HG02571 (cell line): ENCODE measurements around the gene GSTM4.
"Not testable (repeated sequence)": the region's sequence is repeated elsewhere in the genome, so short reads cannot be mapped to it uniquely, and the experiment has no call there.

ENCODE experiments used
- ATAC-seq: cut with Tn5 transposase; IDR thresholded peaks from one replicate; pipeline ENCODE4 v1.9.1; 2021; ENCODE audit warnings: mild to moderate bottlenecking, moderate library complexity; ENCODE audit not compliant: unreplicated experiment

GSTM4 gene

DNA sequence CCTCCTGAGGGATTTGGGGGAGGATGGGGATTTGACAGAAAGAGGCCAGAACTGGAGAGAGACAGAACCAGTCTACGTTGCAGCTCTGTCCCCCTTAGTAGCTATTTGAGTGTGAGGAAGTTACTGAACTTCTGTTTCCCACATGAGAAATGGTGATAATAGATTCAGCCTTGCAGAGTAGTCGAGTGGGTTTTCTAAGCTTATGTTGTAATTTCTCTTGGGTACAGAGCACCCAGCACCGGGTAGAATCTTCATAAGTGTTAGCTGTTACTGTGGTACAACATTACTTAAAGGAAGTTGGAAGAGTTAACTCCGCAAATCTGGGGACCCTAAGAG is 4.8 kb downstream of the GSTM4 start:
- not testable (repeated sequence) for ATAC-seq

DNA sequence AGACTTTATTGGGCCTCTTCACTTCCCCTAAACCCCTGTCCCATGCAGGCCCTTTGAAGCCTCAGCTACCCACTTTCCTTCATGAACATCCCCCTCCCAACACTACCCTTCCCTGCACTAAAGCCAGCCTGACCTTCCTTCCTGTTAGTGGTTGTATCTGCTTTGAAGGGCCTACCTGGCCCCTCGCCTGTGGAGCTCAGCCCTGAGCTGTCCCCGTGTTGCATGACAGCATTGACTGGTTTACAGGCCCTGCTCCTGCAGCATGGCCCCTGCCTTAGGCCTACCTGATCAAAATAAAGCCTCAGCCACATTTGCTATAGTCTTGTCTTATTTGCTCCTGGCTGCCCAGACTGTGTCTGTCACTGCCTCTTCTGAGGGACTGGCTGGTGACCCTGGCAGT is 5.5 kb downstream of the GSTM4 start:
- ATAC-seq: no peak

- ATAC-seq: no peak
Measured at GRCh38 chr1:109664671-109665070, 8.8 kb downstream of the GSTM4 start.

DNA sequence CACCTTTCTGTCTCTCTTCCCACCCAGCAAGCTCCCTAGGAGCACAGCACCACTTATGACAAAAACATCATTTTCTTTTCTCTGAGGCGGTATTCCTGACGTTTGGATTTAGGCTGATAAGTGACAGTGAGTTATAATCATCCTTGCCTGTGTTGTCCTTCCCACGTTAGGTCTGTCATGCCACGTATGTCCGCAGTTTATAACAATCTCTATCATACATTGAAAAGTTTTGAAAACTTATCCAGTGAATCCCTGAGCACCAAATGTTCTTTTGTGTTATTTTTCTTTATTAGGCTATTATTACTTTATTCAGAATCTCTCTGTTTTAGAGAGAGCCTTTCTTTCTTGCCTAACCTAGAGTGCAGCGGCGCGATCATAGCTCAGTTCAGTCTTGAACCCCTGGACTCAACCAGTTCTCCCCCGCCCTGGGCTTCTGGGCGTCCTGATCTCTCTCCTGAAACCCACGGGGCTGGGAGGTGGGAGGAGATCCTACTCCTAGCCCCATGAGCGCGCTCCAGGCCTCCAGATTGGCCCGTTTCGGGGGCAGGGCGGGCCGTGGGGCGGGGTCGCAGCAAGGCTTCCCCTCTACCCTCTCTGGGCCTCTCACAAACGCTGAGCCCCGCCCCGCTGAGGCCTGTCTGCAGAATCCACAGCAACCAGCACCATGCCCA is 11.7 kb downstream of the GSTM4 start, which contains the start of gene GSTM2:
Gene GSTM2 (plus strand): TSS at position 606 of the 671 bp plus-strand sequence. CDS start 59 bp downstream, at position 665.
- ATAC-seq: peak; percentile 92

DNA sequence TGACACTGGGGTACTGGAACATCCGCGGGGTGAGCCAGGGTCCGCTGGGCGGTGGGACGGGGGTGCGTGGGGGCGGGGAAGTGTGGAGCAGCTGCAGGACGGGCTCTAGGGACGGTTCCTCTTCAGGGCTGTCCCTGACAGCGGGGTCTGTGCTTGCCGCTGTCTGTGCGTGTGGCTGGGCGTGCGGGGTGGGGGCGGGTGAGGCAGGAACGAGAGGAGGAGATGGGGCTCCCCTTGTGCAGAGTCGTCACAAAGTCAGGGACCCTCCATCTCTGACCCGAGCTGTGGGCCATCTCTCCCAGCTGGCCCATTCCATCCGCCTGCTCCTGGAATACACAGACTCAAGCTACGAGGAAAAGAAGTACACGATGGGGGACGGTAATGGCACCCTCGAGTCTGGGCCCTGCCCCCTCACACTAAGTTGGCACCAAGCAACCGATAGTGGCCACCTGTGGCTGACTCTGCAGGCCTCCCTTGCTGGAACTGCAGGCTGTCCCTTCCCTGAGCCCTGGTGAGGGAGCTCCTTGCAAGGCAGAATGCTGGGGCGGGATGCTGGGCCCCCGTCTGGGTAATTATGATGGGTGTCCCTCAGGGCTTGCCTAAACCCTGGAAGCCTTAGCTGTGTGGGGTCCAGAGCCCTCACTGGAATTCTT is 12.3 kb downstream of the GSTM4 start:
- no peak for ATAC-seq

DNA sequence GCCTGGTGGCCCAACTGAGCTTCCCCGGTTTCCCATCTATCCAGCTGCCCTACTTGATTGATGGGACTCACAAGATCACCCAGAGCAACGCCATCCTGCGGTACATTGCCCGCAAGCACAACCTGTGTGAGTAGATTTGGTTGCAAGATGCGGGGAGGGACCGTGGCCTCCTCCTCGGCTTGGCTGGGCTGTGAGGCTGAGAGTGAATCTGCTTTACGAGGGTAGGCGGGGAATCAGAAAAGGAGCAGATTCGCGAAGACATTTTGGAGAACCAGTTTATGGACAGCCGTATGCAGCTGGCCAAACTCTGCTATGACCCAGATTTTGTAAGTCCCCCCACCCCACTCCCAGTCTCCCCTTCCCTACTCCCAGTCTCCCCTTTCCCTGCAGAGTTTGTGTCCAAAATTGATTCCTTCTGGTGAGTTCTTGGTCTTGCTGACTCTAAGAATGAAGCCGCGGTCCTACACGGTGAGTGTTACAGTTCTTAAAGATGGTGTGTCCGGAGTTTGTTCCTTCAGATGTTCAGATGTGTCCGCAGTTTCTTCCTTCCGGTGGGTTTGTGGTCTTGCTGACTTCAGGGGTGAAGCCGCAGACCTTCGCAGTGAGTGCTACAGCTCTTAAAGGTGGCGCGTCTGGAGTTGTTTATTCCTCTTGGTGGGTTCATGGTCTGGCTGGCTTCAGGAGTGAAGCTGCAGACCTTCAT is 13.5 kb downstream of the GSTM4 start:
- no peak for ATAC-seq

- ATAC-seq: not testable (repeated sequence)
Measured at GRCh38 chr1:109669949-109670302, 14.0 kb downstream of the GSTM4 start.

- no peak for ATAC-seq
Measured at GRCh38 chr1:109671067-109671466, 15.2 kb downstream of the GSTM4 start.

DNA sequence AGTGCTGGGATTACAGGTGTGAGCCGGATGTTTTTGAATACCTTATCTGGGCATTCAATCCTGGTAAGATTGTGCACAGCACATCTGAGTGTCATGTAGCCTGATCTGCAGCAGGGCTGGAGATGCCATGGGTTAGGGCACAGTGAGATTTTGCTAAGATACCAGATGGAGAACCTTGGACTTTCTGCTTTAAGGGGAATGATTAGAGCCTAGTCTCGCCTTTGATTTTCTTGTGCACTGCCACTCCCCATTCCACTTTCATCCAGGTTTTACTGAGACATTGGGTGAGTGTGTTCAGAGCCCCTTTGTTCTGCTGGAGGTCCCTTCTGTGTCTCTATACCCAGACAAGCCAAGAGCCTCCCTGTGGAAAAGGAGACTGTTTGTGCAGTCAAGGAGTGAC is 18.0 kb downstream of the GSTM4 start:
- not testable (repeated sequence) for ATAC-seq

DNA sequence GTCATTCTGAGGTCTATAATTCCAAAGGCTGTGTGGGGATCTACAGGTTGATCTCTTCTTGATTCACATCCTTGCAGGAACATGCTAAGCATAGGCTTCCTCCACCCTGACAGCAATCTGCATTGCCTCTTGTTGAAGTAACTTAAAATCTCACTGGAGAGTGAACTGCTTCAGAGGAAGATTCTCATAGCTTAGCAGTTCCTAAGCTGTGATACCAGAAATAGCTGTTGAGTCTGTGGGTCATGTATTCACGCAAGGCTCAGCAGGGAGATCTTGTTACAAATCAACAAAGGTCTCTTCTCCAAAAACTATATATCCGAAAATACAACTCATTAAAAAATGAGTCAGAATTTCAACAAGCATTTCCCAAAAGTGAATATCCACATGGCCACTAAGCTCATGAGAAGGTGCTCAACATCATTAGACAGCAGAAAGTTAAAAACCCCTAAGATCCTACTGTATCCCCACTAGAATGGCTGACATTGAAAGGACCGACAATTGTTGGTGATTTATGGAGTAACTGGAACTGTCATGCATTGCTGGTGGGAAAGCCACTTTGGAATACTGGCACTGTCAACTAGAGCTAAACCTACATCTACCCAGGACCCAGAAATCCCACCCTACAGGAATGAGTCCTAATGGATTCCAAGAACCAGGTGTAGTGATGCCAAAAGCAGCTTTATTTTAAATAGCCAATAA is 20.9 kb downstream of the GSTM4 start:
- not testable (repeated sequence) for ATAC-seq

GRCh38 chr1:109677459-109677858 is 21.6 kb downstream of the GSTM4 start:
- no peak for ATAC-seq

- not testable (repeated sequence) for ATAC-seq
Measured at GRCh38 chr1:109678637-109679036, 22.7 kb downstream of the GSTM4 start.

DNA sequence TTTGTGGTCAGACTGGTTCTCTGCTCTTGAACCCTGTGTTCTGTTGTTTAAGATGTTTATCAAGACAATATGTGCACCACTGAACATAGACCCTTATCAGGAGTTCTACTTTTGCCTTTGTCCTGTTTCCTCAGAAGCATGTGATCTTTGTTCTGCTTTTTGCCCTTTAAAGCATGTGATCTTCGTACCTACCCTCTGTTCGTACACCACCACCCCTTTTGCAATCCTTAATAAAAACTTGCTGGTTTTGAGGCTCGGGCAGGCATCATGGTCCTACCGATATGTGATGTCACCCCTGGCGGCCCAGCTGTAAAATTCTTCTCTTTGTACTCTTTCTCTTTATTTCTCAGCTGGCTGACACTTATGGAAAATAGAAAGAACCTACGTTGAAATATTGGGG is 28.9 kb downstream of the GSTM4 start:
- not testable (repeated sequence) for ATAC-seq

DNA sequence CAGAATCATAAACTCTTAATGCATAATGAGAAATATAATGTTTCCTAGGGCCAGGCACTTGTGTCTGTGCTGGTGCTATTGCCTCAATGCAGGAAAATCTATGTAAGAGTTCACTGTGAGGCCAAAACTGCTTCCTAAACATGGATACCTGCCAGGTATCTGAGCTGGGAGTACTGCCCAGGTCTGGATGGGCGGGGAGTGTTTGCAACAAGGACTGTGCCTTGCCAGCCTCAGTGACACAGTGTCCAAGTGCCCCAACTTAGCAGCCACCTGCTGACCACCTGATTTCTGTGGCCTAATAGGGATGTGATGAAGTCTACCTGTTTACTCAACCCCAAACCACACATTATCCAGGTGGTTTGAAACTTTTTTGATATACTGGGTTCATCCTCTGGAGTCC is 29.5 kb downstream of the GSTM4 start:
- ATAC-seq: not testable (repeated sequence)

DNA sequence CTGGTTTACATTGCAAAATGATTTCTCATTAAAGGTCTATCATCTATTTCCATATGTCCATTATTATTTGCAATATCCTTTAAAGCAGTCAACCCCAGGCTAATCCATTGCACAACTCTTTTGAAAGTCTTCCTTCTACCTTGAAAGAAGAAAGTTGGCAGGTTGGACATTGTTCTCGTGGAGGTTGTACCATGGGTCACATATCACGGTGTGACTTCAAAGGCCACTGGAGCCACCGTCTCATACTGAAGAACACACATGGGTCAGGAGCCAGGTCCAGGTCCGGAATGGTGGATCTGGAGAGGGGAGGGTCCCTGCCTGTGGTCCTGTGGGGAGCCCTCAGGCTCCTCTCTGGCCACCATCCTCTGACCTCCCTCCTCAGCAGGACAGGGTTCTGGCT is 30.0 kb downstream of the GSTM4 start:
- not testable (repeated sequence) for ATAC-seq

GRCh38 chr1:109687109-109687508 is 31.2 kb downstream of the GSTM4 start:
- ATAC-seq: not testable (repeated sequence)

GRCh38 chr1:109687641-109688499 is 32.0 kb downstream of the GSTM4 start, which contains the start of gene GSTM1:
GSTM1 (plus strand) TSS chr1:109687817; CDS start chr1:109687874, 57 bp downstream.
- no peak for ATAC-seq

GRCh38 chr1:109689844-109690405 is 34.0 kb downstream of the GSTM4 start:
- ATAC-seq: no peak

GRCh38 chr1:109691759-109692158 is 35.9 kb downstream of the GSTM4 start:
- ATAC-seq: no peak

DNA sequence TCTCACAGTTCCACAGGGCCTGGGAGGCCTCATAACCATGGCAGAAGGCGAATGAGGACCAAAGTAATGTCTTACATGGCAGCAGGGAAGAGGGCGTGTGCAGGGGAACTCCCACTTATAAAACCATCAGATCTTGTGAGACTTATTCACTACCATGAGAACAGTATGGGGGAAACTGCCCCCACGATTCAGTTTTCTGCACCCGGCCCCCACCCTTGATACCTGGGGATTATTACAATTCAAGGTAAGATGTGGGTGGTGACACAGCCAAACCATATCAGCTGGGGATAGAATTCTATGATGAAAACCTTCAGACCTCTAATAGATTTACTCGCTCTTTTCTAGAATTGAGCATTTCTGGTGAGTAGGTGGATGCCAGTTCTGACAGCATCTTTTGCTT is 38.5 kb downstream of the GSTM4 start:
- ATAC-seq: not testable (repeated sequence)
